Stimulated activated CD8-positive, alpha-beta memory T cell treated with anti-CD3 and anti-CD28 coated beads, Interleukin-2, amount 100 ng/mL, for 48 hours (primary cell): ENCODE results near the gene MAP2K3.

Source experiments
- DNase-seq, 2 donors: peaks; one replicate each; pipeline ENCODE4 v3.0.0-alpha.2; 2020; ENCODE audit warnings: low read depth in 2 of 2

Gene MAP2K3

DNA sequence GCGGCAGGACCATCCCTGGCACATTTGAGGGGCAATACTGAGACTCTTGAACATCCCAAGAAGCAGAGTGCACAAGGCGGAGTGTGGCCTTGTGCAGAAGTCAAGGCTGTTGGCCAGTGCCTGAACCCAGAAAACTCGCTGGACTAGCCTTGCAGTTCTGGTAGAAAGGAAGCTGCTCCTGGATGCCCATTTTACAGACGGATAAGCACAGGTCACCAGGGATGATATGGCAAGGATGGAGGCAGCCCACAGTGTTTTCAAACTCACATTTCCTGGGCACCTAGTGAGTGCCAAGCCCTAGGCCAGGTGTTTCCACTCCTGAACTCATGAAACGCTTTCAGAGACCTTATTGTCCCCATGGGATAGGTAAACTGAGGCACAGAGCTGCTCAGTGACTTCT, 1.7 kb upstream of the MAP2K3 start:
- no peak for DNase-seq

DNA sequence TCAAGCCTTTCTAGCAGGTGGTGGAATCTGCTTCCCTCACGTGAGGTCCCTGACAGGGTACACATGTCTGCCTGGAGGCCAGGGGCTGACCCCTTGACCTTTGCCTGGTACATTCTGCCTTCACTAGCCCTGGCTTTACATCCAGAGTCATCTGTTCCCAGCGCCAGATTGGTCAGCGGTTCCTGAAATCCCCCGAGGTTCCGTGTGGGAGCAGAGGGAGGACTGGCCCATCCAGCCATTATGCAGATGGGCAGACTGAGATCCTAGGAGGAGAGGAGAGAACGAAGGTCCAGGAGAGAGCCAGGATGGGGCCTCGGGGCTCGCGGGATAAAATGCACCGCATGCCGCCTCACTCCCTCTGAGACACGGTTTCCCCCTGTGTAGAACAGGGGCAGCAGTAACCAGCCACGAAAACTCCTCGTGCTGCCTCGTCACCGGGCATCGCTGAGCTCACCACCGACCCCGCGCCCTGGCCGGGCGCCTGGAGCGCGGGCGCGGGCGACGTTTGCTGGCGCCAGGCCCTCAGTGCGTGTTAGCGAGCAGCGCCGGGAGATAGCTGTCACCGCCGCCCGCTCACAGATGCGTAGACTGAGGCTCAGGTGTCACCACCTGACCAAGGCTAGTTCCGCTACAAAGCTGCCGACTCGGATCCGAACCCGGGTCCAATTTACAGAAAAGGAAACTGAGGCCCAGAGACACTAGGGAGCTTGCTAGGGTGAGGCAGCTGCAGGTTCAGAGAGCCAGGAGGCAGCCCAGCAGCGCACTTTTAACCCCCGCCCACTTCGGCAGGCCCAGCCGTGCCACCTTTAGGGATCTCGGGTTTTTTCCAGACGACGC, 811 bp upstream of the MAP2K3 start:
- DNase-seq, result no peak

DNA sequence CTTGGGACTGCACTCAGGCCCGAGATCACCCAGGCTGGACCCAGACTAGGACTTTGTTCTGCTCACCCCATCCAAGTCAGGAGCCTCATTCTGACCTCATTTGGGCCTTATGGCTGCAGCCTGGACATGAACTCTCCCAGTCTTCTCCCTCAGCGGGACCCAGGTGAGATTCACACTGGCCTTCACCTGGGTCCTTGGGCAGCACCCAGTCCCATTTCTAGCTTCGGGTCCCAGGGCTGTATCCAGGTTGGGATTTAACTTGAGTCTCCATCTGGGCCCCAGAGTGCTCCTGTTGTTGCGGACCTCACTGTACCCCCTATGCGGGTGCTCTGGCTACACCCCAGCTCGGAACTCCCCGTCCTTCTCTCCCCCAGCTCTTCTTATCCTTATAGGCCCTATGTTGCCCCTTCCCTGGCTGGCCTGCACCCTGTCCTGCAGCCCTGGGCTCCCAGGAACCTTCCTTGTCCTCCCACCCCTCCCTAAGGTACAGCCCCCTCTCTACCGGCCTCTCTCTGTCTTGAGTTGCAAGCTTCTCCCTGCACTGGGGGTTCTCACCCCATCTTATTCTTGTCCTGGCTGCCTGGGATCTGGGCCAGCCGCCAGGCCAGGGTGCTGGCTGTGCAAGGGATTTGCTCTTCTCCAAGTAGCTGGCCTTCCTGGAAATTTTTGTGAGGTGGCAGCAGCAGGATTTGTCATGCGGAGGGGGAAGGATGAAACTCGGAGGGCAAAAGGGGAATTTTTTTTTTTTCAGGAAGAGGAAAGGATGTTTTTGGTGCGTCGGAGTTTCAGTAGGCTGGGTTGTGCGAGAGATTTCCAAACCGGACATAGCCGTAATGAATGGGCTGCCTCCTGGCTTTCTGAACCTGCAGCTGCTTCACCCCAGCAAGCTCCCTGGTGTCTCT, 904 bp downstream of the MAP2K3 start:
- no peak for DNase-seq

GRCh38 chr17:21286066-21286770, 1.7 kb downstream of the MAP2K3 start:
- DNase-seq, result no peak

- no peak for DNase-seq
Measured at GRCh38 chr17:21286909-21287702, 2.6 kb downstream of the MAP2K3 start.

GRCh38 chr17:21287703-21288449, 3.4 kb downstream of the MAP2K3 start:
- peak; percentile 92 to 94 for DNase-seq

DNA sequence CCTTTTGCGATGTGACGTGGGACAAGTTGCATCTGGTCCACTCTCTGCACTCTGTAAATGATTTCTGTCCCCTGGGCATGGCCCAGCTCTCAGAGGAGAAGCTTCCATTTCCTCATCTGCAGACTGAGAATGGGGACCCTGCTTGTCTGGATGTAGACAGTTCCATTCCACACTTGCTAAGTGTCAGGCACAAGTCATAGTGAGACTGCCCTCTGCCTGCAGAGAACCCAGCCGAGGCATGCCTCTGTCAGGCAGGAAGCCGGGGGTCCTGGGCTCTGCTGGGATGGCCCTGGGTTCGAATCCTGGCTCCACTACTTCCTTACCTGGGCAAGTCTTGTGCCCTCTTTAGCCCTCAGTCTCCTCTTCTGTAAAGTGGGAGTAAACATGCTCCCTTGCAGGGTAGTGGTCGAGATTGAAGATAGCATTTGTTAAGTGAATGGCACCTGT, 4.1 kb downstream of the MAP2K3 start:
- DNase-seq, result no peak

DNA sequence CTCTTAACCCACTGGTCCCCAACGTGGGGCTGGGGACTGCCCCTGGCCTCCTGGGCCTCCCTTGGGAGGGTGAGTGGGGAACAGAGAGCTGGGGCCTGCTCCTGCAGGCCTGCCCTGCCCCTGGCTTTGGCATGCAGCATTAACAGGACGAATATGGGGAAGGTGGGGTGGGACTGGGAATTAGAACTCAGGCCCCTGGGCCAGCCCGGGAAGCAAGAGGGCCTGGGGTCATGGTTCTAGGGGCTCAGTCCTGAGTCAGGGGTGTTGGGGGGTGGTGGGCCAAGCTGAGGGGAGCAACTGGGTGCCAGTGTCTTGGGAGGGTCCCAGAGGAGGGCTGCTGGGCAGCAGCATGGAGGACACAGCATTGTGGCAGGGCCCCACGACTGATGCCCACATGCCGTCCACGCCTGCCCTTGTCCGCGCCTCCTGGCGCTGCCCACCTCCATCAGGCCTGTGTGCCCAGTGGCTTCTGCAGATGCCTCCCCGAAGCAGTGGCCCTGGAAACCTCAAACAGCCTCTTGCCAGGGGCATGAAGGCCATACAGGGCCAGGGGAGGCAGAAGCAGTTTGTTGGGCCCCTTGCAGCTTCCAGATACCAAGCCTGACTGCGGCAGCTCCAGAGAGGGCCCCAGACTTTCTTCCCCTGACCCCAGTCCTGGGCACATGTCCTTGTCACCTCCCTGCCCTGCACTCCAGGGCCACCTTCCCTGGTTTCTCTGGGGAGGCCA, 4.8 kb downstream of the MAP2K3 start:
- no peak for DNase-seq

DNA sequence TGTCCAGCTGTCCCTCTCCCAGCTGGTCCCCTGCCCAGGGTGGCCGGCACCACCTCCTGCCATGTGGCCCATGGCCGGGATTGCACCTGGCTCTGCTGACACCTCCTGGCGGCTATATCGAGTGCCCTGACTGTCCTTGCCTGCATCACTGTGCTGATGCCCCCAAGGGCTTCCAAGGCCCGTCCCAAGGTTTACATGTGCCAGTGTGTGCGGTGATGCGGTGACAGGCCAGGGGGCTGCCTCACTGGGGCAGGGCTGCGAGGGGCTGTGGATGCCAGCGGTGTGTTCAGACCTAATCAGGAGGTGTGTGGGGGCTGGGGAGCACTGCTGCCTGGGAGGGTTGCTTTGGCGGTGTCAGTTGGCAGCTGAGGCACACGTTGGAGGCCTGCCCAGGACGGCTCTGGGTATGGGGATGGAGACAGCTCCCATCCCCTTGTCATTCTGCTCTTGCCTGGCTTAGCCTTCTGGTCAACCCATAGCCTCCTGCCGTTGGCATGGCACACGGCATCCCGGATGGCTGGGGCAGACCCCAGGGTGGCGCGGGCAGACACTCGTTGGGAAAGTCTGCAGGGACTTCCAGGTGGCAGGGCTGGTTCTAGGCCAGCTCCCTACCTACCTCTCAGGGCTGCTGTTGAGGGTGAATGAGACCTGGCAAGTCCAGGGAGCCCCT, 5.5 kb downstream of the MAP2K3 start:
- DNase-seq, result no peak

GRCh38 chr17:21291357-21291756, 6.8 kb downstream of the MAP2K3 start:
- DNase-seq, result no peak

GRCh38 chr17:21291862-21292261, 7.4 kb downstream of the MAP2K3 start:
- DNase-seq, result no peak

DNA sequence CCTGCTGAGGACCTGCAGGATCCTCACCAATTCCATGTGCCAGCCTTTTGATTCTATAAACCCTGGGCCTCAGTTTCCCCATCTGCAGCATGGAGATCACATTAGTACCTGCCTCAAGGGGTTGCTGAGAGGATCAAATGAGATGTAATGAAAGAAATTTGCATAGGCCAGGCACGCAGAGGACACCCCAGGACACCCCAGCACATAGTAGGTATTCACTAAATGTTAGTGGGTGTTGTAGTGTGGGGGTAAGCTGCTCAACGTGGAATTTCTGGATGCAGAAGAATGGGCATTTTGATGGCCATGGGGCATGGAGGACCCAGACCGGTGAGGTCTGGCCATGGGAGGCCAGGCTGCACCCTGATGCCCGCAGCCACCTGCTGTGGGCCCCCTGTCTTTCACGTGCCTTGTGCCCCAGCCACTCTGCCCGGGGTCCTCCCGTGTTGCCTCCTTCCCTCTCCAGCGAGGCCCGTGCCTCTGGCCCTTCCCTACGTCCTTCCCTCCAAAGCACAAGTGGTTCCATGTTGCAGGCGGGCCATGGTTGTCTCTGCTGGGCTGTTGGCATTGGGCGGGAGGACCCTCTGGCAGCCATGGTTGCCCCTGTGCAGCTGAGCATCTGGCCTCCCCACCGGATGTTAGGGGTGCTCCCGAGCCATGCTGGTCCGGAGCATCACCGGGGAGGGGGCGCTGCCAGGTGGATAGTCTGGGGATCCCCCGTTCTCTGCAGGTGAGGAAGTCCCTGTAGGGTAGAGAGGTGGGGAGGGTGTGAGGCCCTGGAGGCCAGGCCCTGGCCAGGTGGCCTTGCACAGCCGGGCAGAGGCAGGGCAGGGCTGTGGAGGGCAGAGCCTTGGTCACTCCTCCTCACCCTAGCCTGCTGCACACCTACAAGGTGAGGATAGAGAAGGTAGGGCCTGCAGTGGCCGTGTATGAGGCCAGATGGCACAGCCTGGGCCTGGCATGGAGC, 8.6 kb downstream of the MAP2K3 start:
- no peak for DNase-seq

DNA sequence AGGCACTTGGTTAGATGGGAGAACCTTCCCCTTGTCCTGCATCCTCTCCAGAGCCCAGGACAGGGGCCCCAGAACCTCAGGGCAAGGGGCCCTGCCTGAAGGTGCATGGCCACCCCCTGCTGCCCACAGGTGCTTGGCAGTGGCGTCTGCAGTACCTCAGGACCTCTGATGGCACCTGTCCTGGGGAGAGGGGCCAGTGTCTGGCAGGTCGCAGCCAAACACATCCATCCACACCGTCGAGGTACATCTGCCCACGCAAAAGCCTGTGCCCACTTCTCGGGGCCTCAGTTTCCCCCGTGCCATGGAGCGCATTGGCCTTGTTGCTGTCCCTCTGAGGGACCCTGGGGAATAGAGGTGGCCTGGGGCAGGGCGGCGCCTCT, 9.3 kb downstream of the MAP2K3 start:
- no peak for DNase-seq

GRCh38 chr17:21294321-21295035, 10.0 kb downstream of the MAP2K3 start:
- DNase-seq, result no peak

DNA sequence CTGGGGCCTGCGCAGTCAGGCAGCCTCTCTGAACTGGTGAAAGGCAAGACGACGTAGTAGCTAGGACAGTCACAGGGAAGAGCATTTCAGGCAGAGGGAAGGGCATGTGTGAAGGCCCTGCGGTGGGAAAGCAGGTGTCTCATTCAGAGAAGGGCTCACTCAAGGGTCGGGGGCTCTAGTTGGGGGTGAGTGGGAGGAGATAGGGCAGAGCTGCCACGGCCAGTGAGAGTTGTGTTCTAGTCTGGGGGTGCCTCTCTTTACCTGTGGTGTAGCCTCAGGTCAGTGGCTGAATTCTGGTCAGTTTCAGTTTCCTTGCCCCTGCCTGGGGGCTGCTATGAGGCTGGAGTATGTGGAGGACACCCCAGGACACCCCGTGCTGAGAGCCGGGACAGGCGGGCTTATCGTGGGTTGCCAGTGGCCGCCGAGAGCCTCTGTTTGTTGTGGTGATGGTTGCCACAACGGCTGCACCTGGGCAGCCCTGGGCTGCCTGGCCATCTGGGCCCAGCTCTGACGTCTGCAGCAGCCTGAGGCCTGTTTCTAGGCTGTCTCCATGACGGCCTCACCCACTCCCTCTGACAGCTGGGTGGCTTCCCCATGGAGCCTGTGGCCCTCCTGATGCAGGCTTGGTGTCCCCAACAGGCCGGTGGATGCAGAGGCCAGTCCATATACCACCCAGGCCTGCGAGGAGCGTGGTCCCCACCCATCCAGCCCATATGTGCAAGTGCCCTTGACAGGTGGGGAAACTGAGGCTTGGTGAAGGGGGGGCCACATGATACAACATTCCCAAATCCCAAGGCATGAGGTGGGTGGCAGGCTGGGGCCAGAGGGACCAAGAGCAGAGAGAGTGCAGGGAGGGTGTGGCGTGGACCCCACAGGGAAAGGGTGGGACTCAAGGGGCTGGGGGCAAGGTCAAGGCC, 10.8 kb downstream of the MAP2K3 start:
- no peak for DNase-seq
